DOHH2 (cell line): ENCODE results near the gene AP3B1.

Source experiments
- CTCF ChIP-seq: fragments of 200-600 bp; sonication (generic); IDR thresholded peaks from one replicate; pipeline ENCODE4 v1.5.1; 2014; ENCODE audit warnings: antibody characterized with exemption, mild to moderate bottlenecking, low read depth, low read length; ENCODE audit not compliant: poor library complexity, severe bottlenecking
- EZH2phosphoT487 ChIP-seq: fragments of 200-600 bp; sonication (generic); IDR thresholded peaks from 2 replicates; pipeline ENCODE4 v1.6.1; 2017; ENCODE audit warnings: borderline replicate concordance, mild to moderate bottlenecking, antibody characterized with exemption, low read length, moderate library complexity, mixed read lengths

GRCh38 chr5:78283105-78283504 lies 11.4 kb downstream of the AP3B1 start:
- TF ChIP-seq CTCF: no peak
- TF ChIP-seq EZH2phosphoT487: no peak
